Measurements from ENCODE around the gene CPLX1. TPM values are rescaled to one million over a fixed set of nuclear protein-coding genes. Genes with fewer than 3 reads are reported as not detected.
A peak's percentile ranks its signal among the peaks of the same experiment; 100 is the strongest.

The CPLX1 gene
- polyA plus RNA-seq, 1 donor: 0.28 TPM

GRCh38 chr4:854356-854755, 28.4 kb upstream of the CPLX1 start:
- DNase-seq: no peak

GRCh38 chr4:853416-853781, 27.5 kb upstream of the CPLX1 start:
- DNase-seq: no peak

DNA sequence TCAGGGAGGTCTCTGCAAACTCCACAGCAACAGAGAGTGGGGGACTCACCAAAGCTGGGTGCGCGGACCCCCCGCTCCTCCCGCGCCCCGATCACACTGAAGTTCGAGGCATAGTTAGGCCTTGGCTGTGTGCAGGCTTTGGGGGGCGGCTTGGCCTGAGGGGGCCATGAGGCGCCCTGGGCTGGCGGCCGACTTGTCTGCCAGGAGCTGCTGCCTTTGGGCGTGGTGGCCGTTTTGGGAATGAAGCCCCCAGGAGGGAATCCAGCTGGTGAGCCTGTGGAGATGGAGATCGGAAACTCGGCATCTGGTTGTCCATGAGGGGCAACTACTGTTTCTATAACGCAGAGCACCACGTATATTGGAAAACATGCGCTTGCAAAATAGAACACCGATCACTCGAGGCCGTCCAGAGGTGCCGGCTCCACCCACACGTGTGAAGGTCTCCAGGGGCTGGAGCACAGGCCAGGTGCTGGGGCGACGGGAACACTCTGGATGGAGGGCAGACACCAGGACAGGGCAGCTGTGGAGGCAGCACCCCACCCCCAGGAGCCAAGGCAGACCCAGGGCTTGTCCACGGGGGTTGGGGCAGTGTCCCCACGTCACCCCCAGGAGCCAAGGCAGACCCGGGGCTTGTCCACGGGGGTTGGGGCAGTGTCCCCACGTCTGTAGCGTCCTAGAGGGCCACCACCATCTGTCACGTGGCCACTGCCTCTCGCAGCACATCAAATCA, 25.9 kb upstream of the CPLX1 start:
- no peak for DNase-seq

- no peak for DNase-seq
Observed at GRCh38 chr4:850323-850945, 24.5 kb upstream of the CPLX1 start.

GRCh38 chr4:849478-850175, 23.7 kb upstream of the CPLX1 start:
- DNase-seq: no peak

- no peak for DNase-seq
Observed at GRCh38 chr4:848803-849477, 23.0 kb upstream of the CPLX1 start.

DNA sequence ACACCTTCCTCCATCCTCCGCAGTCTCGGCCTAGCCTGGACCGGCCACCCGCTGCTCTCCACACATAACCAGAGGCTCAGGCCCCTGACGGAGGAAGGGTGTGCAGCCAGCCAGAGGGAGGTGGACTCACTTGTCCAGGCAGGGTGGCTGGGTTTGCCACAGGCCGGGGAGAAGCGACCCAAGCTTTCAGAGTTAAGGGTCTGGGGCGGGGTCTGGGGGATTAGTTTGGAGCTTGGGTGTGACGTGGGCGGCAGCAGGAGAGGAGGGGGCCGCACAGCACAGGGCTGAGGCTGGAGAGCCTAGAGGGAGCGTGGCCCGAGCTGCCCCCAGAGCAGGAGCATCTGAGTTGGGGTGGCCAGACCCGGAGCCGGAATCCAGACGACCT, 22.4 kb upstream of the CPLX1 start:
- DNase-seq: no peak

DNA sequence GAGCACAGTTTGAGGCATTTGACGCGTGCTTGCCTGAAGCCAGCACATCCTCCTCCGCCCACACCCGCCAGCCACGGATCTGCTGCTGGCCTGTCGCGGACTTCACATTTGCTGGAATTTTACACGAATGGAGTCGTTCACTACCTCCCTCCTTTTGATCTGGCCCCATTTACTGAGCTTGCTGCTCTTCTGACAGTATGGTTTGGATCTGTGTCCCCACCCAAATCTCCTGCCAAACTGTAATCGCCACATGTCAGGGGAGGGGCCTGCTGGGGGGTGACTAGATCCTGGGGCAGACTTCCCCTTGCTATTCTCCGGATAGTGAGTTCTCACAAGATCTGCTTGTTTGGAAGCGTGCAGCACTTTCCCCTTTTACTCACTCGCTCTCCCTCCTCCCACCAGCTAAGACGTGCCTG, 19.9 kb upstream of the CPLX1 start:
- peak; percentile 6 for DNase-seq

DNA sequence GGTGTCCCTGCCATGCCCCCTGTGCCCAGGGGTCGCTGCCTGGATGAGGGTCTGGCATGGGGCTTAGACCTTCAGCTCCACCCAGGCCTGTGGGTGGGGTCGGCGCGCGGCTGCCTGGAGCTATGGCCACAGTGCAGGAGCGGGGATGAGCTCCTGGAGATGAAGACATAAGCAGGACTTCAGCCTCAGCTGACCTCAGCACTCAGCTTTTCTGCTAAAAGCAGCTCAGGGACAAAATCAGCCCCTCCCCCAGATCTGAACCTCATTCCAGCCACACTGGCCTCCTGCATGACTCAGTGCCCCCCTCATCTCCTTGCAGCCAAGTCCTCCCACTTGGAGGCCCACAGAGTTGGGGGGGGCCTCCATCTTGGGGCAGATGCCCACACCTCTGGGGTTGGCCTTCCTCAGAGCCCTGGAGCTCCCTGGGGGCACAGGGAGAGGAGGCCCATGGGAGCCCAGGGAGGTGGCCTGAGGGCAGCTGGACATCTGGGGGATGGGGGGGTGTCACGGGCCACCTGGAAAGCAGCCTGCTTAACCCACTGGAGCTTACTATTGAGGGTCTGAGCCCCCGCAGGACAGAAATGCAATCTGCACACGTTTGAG, 19.4 kb upstream of the CPLX1 start:
- DNase-seq: no peak

GRCh38 chr4:844752-845232, 18.9 kb upstream of the CPLX1 start:
- DNase-seq: no peak

DNA sequence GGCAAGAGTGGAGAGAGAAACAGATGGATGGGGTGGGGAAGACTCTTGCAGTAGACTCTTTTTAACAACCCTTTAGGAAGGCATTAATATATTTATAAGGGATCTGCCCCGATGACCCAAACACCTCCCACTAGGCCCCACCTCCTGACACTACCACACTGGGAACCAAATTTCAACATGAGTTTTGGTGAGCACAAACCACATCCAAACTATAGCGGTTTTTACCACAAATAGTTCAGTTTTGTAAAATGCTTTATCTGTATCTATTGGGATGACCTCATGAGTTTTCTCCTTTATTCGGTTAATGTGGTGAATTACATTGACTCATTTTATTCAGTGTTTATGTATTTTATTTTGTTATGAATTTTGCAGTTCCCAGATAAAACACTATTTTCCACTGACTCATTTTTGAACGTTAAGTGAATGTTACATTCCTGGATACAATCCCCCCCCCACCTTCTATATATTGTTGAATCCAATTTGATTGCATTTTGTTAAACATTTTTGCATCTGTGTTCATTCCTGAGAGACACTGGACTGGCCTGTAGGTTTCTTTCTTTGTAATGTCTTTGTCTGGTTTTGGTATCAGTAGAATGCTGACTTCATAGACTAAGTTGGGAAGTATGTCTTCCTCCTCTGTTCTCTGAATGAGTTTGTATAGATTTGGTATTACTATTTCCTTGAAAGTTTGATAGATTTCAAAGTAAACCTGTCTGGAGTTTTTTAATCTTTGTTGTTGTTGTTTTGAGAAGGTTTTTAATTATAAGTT, 13.9 kb upstream of the CPLX1 start:
- DNase-seq: no peak

DNA sequence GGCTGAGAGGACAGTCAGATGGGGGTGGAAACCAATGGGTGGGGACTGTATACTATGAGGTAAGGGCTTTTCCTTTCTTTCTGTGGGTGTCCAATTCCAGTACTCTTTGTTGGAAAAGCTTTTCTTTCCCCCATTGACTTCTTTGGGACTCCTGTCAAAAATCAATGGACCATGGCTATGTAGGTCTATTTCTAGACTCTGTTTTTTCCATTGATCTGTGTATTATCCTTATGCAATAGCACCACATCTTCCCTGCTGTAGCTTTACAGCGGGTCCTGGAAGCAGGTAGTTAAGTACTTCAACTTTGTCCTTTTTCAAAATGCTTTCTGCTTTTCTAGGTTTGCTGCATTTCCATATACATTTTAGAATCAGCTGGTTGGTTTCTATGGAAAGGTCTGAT, 11.8 kb upstream of the CPLX1 start:
- DNase-seq: no peak

- DNase-seq: no peak
Observed at GRCh38 chr4:836750-837301, 10.9 kb upstream of the CPLX1 start.

- no peak for DNase-seq
Observed at GRCh38 chr4:836003-836511, 10.1 kb upstream of the CPLX1 start.

DNA sequence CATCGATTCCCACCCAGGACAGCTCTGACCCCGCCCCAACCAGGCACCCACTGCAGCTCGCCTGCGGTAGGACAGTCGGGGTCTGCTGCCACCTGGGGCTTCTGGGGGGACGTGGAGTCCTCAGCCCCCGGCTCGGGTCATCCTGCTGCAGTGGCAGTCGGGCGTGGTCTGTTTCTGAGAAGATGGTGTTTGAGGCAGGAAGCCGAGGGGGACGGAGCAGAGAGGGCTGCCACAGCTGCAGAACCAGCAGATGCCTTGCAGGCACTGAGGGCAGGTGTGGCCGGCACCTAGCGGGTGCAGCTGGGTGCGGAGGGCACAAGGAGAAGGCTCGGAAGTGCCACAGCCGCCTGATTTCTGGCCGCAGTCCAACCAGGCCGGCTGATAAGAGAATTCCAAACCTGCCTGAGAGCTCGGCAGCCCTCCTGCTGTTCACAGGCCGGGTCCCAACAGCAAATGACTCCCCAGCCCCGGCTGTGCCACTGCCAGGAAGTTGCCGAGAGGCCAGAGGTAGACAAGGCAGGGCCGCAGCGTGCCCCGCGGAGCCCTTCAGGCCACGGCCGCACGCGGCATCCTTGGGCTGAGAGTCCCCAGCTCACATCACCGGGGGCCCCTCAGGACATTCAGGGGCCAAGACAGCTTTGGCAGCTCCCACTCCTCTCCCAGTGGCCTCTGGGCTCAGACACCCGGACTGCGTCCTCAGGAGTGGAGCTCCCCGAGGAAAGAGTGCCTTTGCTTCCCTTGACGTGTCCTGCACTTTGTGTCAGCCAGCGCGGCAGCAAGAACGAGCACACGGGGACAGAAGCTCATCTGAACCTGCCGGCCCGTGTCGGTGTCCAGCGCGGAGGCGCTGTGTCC, 9.4 kb upstream of the CPLX1 start:
- DNase-seq: no peak

- DNase-seq: no peak
Observed at GRCh38 chr4:834368-835147, 8.6 kb upstream of the CPLX1 start.

- no peak for DNase-seq
Observed at GRCh38 chr4:833731-834367, 7.9 kb upstream of the CPLX1 start.

GRCh38 chr4:833156-833555, 7.2 kb upstream of the CPLX1 start:
- DNase-seq: no peak

- no peak for DNase-seq
Observed at GRCh38 chr4:832536-832935, 6.6 kb upstream of the CPLX1 start.
